ENCODE data around the gene WDPCP. TPM values are rescaled to one million over a fixed set of nuclear protein-coding genes. Genes with fewer than 3 reads are reported as not detected.

The WDPCP gene
- total and polyA plus RNA-seq, 2 of the 8 experiments (the other 6 are each of a cell fraction or from before 2014, with no cell fraction given), result 9.3 to 25.8 TPM

- no peak for TF ChIP-seq CHD7 (IDR thresholded peaks at IDR 0.05; ENCODE audit: insufficient replicate concordance, low read length)
- TF ChIP-seq NANOG (IDR thresholded peaks at IDR 0.05; ENCODE audit: insufficient read depth, low read depth, low read length, poor library complexity, severe bottlenecking), result no peak
- no peak for TF ChIP-seq SUZ12 (IDR thresholded peaks at IDR 0.05; ENCODE audit: low read length)
- no peak for TF ChIP-seq SIN3A (conservative IDR thresholded peaks at IDR 0.05 in 1 of 2, IDR thresholded peaks at IDR 0.05 in 1 of 2; ENCODE audit: low read depth in 1 of 2, low read length in 2 of 2)
- TF ChIP-seq, protein P1, sequence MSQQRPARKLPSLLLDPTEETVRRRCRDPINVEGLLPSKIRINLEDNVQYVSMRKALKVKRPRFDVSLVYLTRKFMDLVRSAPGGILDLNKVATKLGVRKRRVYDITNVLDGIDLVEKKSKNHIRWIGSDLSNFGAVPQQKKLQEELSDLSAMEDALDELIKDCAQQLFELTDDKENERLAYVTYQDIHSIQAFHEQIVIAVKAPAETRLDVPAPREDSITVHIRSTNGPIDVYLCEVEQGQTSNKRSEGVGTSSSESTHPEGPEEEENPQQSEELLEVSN (IDR thresholded peaks at IDR 0.05), result no peak
- no peak for TF ChIP-seq MAX (IDR thresholded peaks at IDR 0.05)
- TF ChIP-seq POLR2A (IDR thresholded peaks at IDR 0.05; ENCODE audit: control extremely low read depth in 1 of 2, low read depth in 2 of 2, low read length in 2 of 2), result no peak
Measured at GRCh38 chr2:63425606-63426005, 162.7 kb downstream of the WDPCP start (continued).
